ENCODE measurements around the gene EDN3.

EDN3 gene, protein sequence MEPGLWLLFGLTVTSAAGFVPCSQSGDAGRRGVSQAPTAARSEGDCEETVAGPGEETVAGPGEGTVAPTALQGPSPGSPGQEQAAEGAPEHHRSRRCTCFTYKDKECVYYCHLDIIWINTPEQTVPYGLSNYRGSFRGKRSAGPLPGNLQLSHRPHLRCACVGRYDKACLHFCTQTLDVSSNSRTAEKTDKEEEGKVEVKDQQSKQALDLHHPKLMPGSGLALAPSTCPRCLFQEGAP

DNA sequence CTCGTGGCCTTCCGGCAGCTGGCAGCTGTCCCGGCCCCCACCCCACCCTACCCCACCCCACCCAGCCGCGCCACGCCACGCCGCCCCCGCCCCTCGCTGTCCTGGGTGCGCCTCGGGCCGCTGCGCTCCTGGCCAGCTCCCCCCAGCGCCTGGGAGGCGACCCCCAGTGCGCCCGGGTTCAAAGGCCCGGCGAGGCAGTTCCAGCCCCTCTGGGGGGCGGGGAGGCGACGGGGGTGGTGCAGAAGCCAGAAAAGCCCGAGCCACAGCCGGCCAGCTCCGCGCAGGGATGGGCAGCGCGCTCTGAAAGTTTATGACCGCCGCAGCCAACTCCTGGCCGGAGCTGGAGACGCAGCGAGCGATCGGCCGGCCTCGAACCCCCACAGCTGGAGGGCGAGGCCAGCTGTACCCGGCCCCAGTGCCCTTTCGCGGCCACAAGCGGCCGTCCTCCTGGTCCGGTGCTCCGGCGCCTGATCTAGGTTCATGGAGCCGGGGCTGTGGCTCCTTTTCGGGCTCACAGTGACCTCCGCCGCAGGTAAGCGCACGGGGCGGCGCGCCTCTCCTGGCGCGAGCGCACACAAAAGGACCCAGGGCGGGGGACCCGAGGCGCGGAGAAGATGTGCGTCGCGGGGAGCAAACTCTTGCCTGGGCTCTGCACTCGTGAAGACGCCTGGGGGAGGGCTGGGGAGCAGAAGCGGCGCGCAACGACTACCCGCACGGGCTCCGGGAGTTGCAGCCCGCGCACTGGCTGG lies at the start of gene EDN3:
Gene EDN3 (plus strand): TSS at position 279 of the 749 bp plus-strand sequence. CDS start 202 bp downstream, at position 481.
- no peak for DNase-seq (ENCODE audit: low read depth, low spot score)

DNA sequence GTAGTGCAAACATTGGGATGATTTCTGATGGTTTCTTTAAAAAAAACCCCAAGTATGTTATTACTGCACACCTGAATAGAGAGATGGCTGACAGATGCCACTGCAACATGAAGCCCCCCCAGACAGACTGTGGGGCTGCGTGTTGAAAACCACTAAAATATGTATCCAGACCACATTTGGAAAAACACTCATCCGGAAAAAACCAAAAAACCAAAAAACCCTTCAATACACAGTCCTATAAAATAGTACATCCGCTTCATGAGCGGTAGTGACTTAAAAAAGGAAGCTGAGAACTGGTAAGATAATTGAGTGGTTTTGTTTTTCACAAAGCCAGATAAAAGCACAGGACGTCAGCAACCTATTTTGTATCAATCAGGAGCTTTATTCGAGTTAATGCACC lies 47.1 kb upstream of the EDN3 start:
- DNase-seq (ENCODE audit: low read depth, low spot score), result no peak

DNA sequence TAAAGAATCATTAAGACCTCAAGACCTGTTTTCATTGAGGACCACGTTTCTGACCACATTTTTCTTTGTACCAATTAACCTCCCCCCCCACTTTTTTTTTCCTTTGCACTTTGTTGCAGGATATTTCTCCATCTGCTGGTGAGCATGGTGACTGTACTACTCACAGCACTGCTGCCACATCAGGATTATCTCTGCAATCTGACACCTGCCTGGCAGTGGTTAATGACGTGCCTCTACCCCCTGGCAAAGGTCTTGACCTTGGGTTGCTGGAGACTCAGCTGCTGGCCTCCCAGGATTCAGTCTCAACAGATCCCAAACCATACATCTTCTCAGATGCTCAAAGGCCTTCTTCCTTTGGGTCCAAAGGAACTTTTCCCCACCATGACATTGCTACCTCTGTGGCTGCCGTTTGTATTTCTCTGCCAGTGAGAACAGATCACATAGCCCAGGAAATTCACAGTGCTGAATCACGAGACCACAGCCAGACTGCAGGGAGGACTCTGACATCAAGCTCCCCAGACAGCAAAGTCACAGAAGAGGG lies 46.6 kb upstream of the EDN3 start:
- DNase-seq (ENCODE audit: low read depth, low spot score), result no peak

DNA sequence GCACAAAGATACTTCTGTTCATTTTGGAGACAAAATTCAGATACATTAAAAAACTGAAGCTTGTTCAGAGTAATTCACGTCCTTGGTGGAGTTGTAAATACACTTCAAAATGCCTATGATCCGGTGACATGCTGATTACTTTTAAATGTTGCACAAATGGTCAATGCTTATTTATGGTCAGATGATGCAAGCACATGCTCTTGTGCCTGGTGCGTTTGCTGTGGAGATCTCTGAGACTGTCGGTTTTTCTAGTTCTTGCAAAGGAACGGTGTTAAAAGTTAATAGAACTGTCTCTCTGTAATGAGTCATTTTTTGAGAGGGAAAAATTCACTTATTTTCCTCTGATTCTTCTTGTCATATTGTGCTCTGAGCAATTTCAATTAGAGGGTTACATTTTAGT lies 45.2 kb upstream of the EDN3 start:
- DNase-seq (ENCODE audit: low read depth, low spot score), result no peak

DNA sequence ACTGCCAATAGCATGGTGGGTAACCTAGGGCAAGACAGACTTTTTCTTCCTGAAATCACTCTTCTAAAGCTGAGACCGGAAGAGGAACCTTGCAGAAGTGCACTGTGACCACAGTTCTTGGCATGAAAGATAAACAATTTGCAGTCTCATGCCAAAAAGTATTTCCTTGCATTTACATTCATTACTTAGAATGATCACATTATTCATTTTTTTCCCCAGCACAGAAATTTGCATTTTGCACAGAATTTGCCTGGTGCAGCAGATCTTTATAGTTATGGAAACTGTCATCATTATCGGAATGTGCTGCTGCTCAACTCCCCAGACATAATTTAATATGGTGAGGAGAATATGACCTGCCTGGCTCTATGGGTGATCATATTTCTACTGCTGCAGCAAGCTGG lies 42.2 kb upstream of the EDN3 start:
- DNase-seq (ENCODE audit: low read depth, low spot score), result no peak

DNA sequence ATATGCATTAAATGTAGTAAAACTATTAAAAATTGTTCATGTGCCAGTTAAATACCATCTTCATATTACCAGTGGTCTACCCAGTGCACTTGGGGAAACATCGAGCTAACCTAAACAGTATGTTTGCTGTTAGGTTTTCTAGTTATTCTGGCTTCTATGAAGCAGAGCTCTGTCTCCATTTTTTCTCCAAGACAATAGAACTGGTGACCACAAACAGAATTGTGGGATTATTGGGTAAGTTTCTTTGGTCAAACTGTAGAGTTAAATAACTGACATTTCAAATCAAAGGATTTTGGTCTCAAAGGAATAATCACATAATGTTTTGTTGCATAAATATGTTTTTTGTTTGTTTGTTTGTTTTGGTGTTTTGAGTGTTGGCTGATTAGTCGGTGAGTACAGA lies 40.5 kb upstream of the EDN3 start:
- no peak for DNase-seq (ENCODE audit: low read depth, low spot score)

DNA sequence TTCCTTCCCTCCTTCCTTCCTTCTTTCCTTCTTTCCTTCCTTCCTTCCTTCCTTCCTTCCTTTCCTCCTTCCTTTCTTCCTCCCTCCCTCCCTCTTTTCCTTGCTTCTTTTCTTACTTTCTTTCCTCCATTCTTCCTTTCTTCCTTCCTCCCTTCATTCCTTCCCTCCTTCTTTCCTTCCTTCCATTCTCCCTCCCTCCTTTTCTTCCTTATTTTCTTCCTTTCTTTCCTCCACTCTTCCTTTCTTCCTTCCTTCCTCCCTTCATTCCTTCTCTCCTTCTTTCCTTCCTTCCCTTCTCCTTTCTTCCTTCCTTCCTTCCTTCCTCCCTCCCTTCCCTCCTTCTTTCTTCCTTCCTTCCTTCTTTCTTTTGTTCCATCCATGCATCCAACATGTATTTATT lies 35.1 kb upstream of the EDN3 start:
- DNase-seq (ENCODE audit: low read depth, low spot score), result no peak

DNA sequence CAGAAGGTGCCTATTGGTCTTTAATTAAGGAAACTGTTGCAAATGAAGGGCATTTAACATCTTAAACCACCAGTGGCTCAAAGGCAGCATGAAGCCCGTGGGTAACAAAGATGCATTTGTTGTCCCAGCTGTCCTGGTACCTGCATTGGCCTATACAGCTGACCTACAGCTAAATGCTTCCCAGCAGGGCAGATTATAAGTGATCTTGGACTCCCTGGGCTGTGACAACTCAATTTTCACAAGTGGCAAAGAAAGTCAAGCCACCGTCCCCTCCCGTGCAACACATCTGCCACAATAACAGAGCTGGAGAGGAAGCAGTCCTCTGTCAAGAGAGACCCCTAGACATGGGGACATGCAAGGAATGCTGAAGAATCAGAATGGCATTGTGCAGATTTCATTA lies 31.5 kb upstream of the EDN3 start:
- no peak for DNase-seq (ENCODE audit: low read depth, low spot score)

DNA sequence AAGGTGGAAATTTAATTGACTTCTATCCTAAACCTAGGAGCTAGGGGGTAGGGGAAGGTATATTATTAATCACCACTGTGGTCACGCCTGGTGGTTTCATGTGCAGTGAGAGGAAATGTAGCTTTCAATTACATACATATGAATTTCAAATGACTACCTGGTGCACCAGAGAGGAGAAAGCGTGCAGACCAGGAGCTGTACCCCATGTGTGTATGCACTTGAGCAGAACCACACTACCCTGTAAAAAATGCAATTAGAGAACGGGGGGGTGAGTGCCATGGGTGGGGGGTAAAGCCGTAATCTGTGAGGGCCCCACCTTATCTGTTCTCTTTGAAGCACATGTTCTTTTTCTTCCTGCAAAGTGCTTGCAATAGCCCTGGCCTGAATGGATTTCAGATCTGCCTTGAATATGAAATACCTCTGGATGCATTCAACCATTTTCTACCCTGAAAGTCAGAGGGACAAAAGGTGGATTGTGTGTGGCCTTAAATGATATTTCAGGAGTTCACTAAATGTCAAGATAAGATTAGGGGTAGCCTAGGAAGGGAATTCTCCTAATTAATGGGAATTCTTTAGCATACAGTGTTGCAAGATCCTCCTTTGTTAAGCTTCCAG lies 30.9 kb upstream of the EDN3 start:
- no peak for DNase-seq (ENCODE audit: low read depth, low spot score)

DNA sequence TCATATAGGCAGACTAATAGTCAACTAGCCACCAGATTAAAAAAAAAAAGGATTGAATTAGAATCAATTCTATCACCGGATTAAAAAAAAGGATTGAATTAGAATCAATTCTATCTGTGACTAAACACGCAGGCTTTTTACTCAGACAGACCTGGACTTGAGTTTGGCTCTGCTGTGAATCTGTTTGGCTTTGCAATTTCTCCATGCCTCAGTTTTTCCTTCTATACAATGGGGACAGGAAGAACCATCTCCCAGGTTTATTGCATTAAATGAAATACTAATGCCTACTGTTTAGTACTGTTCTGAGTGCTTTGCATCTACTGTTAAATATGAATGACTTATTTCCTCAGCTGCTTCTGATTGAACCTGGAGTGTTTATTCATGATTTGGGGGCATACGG lies 30.0 kb upstream of the EDN3 start:
- no peak for DNase-seq (ENCODE audit: low read depth, low spot score)

DNA sequence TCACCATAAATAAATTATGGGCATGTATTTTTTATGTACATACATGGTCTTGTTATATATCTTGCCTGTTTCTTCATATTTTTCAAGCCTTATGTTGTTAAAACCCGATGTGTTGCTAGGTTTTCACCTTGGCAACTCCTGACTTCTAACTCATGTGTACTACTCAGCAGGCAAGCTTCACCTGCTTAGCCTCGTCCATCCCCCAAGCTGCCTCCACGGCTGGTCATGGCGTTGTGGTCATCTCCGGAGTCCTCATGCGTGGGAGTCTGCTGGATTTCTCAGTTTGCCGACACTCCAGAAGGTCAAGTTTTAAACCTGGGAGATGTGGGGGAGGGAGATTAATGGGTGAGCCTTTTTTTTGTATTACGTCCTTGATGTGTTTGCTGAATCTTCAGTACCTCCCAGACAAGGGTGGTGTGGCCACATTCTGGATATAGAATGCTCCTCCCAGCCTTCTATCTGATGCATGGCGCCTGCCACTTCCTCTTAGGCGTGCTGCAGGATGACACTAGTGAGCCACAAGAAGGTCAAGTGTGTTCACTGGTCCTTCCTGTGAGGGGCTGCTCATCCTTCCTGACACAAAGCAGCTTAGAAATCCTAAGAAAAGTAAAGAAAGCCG lies 26.6 kb upstream of the EDN3 start:
- DNase-seq (ENCODE audit: low read depth, low spot score), result no peak

DNA sequence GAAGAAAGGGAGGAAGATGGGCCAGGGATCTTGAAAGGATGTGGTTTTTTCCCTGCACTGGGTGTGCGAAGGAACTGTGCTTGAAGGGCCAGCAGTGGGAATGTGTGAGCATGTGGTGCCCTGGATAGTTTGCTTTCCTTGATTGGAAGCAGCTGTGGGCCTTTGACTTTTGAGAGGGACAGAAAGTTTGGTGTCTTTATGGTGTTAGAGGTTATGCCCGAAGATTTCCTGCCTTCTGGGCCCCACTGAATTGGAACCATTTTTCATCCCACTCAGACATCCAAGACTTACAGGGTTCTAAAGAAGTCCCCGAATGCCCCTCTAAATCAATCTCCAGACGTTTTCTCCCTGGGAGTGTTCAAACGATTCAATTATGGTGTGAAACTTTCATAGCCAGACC lies 23.5 kb upstream of the EDN3 start:
- DNase-seq (ENCODE audit: low read depth, low spot score), result no peak

DNA sequence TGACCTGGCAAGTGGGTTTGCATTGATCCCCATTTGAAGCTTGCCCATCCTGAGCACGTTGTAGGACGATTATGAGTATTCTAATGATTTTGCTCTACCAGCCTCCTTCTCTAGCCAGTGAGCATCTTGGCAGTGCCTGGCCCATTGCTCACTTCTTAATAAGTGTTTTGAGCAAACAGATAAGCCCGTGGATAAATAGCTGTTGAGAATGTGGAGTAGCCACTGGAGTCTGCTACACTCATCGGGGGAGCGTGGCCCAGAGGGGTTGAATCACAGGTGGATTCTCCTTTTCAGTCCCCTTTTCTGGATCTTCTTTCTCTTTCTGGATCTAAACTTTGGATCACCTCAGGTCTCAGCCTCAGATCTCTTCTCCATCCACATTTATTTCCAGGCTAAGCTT lies 15.9 kb upstream of the EDN3 start:
- DNase-seq (ENCODE audit: low read depth, low spot score), result no peak

DNA sequence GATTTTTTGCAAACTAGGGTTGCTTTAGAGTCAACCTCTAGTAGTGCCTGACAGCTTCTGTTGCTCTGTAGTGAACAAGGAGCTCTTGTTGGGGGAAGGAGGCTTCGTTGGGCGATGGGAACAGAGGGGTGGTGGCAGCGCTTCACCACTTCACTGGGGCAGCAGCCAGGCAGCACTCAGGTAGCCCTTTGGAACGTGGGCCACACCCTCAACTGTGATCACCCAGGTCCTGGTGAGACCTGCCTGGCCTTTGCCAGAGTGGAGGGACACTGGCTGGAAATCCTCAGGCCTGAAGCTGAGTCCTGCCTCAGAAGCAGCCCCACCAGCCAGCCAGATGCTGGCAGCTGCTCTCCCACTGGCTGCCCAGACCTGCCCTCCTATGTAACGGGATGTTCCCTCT lies 10.4 kb upstream of the EDN3 start:
- DNase-seq (ENCODE audit: low read depth, low spot score), result no peak

DNA sequence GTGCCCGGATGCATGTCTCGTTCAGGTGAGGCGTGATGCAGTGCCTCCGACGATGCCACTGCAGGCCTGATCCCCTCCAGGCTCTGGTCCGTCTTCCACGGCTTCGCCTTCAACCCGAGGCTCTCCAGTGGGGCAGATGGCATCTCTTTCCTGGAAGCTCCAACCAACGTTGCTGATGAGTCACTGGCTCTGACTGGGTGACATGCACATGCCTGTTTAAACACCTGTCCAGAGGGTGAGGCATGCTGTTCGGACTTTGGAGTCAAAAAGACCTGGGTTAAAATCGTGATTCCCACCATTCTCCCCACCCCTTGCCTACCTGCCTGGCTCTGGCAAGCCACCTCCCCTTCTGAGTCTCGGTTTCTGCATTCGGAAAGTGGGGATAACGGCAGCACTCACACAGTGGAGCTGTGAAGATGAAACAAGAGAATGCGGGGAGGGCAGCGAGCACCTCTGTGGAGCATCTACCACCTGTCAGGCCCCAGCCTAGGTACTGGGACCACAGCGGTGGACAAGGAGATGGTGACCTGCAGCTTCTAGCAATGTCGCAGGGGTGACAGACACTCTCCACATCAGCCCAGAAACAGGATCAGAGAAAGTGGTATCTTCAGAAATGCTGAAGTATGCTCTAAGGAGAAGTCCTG lies 8.5 kb upstream of the EDN3 start:
- no peak for DNase-seq (ENCODE audit: low read depth, low spot score)

DNA sequence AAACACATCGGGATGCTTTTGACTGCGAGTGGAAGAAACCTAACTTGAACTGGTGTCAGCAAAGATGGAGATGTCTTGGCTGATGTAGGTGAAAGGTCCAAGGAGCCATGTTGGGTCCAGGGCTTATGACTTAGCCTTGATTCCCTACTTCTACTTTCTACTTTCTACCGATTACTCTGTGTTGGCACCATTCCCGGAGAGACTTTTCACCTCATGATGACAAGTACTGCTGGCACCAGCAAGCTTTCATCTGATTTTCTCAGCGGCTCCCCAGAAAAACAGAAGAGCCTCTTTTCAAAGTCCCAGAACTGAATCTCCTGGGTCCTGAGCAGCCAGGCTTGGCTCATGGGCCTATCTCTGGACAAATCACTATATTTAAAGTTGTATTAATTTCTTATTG lies 4.9 kb upstream of the EDN3 start:
- no peak for DNase-seq (ENCODE audit: low read depth, low spot score)

DNA sequence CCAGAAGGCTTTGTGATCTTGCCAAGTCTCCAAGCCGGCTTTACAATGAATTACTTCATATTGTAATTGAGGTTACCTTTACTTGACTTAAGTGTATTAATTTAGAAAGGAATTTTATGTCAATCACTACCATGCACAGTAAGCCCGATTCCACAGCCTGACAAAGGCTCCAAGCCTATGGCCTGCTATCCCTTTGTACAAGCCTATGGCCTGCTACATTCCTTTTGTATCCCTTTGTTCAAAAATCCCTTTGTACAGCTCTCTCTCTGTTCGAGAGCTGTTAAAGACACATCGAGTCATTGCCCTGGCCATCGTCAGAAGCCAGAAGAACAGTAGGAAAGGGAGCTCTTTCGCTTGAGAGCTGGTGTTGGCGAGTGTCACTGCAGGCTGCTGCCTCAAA lies 2.7 kb upstream of the EDN3 start:
- no peak for DNase-seq (ENCODE audit: low read depth, low spot score)

DNA sequence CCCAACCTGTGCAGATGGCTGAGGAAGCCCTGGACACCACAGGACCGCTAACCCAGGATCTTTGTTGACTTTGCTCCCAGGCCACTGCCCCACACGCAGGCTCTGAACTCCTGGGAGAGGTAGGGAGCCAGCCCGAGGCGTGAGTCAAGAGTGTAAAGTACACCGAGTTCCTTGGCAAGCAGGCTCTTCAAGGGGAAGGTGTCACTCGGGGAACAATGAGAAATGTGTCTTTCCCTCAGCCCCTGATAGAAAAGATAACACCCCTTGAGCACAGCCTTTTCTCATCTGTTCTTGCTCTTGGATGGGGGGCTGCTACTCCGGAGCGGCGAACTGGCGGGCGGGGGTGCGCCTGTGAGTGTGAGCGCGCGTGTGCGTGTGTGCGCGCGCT lies 472 bp upstream of the EDN3 start:
- no peak for DNase-seq (ENCODE audit: low read depth, low spot score)

DNA sequence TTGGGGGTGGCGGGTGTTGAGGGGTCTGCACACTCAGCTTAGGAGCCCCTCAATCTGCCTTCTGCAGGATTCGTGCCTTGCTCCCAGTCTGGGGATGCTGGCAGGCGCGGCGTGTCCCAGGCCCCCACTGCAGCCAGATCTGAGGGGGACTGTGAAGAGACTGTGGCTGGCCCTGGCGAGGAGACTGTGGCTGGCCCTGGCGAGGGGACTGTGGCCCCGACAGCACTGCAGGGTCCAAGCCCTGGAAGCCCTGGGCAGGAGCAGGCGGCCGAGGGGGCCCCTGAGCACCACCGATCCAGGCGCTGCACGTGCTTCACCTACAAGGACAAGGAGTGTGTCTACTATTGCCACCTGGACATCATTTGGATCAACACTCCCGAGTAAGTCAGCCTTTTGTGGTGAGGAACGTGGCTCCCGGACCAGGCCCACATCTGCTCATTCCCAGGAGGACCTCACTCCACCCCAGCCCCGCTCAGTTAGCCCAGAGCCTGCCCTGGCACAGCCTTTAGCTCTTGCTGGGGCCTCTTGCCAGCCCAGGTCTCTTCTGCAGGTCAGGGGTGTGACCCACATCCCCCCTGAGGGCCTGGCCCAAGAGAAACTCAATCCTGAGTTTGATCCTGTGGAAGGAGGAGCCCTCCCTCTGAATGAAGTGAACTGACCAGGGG lies 1.1 kb downstream of the EDN3 start:
- no peak for DNase-seq (ENCODE audit: low read depth, low spot score)

DNA sequence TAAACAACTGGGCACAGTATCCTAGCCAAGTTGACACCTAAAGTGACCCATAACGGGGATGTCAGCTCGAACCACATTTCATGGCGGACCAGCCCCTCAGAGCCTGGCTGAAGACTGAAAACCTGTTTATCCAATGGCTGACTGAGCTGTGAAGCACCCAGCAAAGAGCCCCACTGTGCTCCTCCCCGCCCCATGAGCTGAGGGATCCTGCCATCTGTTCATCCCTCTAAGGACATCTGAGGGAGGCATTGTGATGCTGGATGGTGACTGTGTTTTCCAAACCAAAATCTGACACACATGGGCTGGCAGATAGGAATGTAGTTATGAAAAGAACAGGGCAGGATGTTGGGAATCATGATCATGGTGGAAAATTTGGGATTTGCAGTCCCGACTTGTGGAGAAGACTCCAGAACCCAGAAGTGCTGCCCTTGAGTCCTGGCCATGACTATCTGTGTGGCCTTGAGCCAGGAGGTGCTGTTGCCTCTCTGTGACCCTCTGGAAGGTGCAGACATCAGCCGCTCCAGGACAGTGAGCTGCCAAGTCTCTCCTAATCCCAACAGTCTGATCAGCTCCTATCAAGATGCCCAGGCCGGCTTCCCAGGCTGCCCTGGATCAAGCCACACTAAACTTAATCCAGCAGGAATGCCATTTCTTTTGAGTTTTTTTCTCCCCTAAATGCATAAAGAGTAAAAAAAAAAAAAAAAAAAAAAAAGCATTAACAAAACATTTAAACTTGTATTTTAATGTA lies 5.7 kb downstream of the EDN3 start:
- DNase-seq (ENCODE audit: low read depth, low spot score), result no peak

DNA sequence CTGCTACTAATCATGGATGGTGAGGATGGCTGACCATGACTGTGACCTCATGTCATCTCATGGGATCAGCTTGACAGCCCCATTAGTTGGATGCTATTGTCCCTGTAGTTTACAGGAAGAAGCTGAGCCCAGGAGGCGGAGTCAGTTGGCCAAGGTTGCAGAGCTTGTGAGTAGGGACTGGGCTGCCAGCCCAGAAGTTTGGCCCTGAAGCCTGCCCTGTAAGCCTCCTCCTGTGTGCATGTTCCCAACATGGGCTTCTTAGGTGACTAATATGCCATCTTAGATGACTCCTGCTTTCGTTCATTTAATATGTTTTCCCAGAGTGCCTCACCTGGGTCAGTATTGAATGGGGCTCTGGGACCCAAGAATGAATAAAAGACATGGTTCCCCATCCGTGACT lies 6.9 kb downstream of the EDN3 start:
- DNase-seq (ENCODE audit: low read depth, low spot score), result no peak

All from smooth muscle cell of the brain vasculature (primary cell).